HG02571 (cell line): Measurements from ENCODE around the gene DUSP7.

Source experiments
- ATAC-seq: cut with Tn5 transposase; IDR thresholded peaks from one replicate; pipeline ENCODE4 v1.9.1; 2021; ENCODE audit warnings: mild to moderate bottlenecking, moderate library complexity; ENCODE audit not compliant: unreplicated experiment

DUSP7 gene

GRCh38 chr3:52056521-52056967 is at the start of gene DUSP7:
TSS of gene DUSP7 (minus strand) at chr3:52056571. CDS start at chr3:52056366, 205 bp downstream.
- ATAC-seq = peak; percentile 30

GRCh38 chr3:52104684-52105640 is 48.6 kb upstream of the DUSP7 start:
- no peak for ATAC-seq

GRCh38 chr3:52102934-52103333 is 46.6 kb upstream of the DUSP7 start:
- ATAC-seq = no peak

GRCh38 chr3:52099001-52099401 is 42.6 kb upstream of the DUSP7 start:
- no peak for ATAC-seq

- no peak for ATAC-seq
These were observed 41.6 kb upstream of the DUSP7 start for GRCh38 chr3:52097851-52098507.

- no peak for ATAC-seq
These were observed 39.8 kb upstream of the DUSP7 start for GRCh38 chr3:52095990-52096775.

GRCh38 chr3:52094571-52095485 is 38.5 kb upstream of the DUSP7 start:
- ATAC-seq = no peak

GRCh38 chr3:52093756-52094545 is 37.6 kb upstream of the DUSP7 start:
- ATAC-seq = no peak

- ATAC-seq = no peak
These were observed 36.5 kb upstream of the DUSP7 start for GRCh38 chr3:52092891-52093290.

- no peak for ATAC-seq
These were observed 35.9 kb upstream of the DUSP7 start for GRCh38 chr3:52092271-52092660.

GRCh38 chr3:52091586-52092270 is 35.4 kb upstream of the DUSP7 start:
- ATAC-seq = no peak

GRCh38 chr3:52090933-52091468 is 34.6 kb upstream of the DUSP7 start:
- no peak for ATAC-seq

GRCh38 chr3:52090131-52090932 is 34.0 kb upstream of the DUSP7 start:
- no peak for ATAC-seq

- no peak for ATAC-seq
These were observed 33.3 kb upstream of the DUSP7 start for GRCh38 chr3:52089691-52090090.

GRCh38 chr3:52088445-52089367 is 32.3 kb upstream of the DUSP7 start:
- ATAC-seq = no peak

GRCh38 chr3:52087731-52088130 is 31.4 kb upstream of the DUSP7 start:
- no peak for ATAC-seq
